Loucy (cell line): Measurements from ENCODE around the gene CTBP2.

Source experiments
- H2AFZ ChIP-seq: fragments of 200-600 bp; sonication (generic); 2 replicates; pipeline ENCODE4 v1.6.0; 2016; ENCODE audit warnings: antibody characterized with exemption, mild to moderate bottlenecking, low read length, moderate library complexity
- H3F3A ChIP-seq: fragments of 200-600 bp; 2 replicates; pipeline ENCODE4 v1.6.0; 2016; ENCODE audit warnings: antibody characterized with exemption, low read depth, mild to moderate bottlenecking
- H3K27me3 ChIP-seq: fragments of 200-600 bp; sonication (generic); 2 replicates; pipeline ENCODE4 v1.6.1; 2014; ENCODE audit warnings: low read length, mild to moderate bottlenecking; ENCODE audit not compliant: insufficient read depth, poor library complexity, severe bottlenecking
- H3K36me3 ChIP-seq: fragments of 200-600 bp; sonication (generic); 2 replicates; pipeline ENCODE4 v1.6.1; 2016; ENCODE audit warnings: low read length; ENCODE audit not compliant: insufficient read depth
- H3K4me1 ChIP-seq: fragments of 200-600 bp; sonication (generic); 2 replicates; pipeline ENCODE4 v1.5.1; 2014; ENCODE audit warnings: low read length, mild to moderate bottlenecking; ENCODE audit not compliant: insufficient read depth, poor library complexity, severe bottlenecking
- H3K4me2 ChIP-seq: fragments of 200-600 bp; sonication (generic); 2 replicates; pipeline ENCODE4 v1.6.0; 2014; ENCODE audit warnings: antibody characterized with exemption, low read length, low read depth, mild to moderate bottlenecking; ENCODE audit not compliant: poor library complexity, severe bottlenecking
- H3K4me3 ChIP-seq: fragments of 200-600 bp; sonication (generic); 2 replicates; pipeline ENCODE4 v1.5.1; 2014; ENCODE audit warnings: low read length, mild to moderate bottlenecking, mixed read lengths; ENCODE audit not compliant: poor library complexity, severe bottlenecking
- H3K79me2 ChIP-seq: fragments of 200-600 bp; sonication (generic); 2 replicates; pipeline ENCODE4 v1.6.1; 2014; ENCODE audit warnings: low read length; ENCODE audit not compliant: insufficient read depth
- H3K9ac ChIP-seq: fragments of 200-600 bp; sonication (generic); 2 replicates; pipeline ENCODE4 v1.6.0; 2014; ENCODE audit warnings: mild to moderate bottlenecking, low read depth, low read length, moderate library complexity; ENCODE audit not compliant: poor library complexity, severe bottlenecking
- H3K9me2 ChIP-seq: fragments of 200-600 bp; sonication (generic); replicated peaks from 2 replicates; pipeline ENCODE4 v1.6.1; 2016; ENCODE audit warnings: low read depth, low read length, mixed read lengths
- H3K9me3 ChIP-seq: fragments of 200-600 bp; sonication (generic); 2 replicates; pipeline ENCODE4 v1.6.1; 2014; ENCODE audit warnings: mild to moderate bottlenecking, antibody characterized with exemption, low read length, low read depth; ENCODE audit not compliant: insufficient read depth
- H4K20me1 ChIP-seq: fragments of 200-600 bp; sonication (generic); 2 replicates; pipeline ENCODE4 v1.6.0; 2014; ENCODE audit warnings: antibody characterized with exemption, low read length, mild to moderate bottlenecking; ENCODE audit not compliant: insufficient read depth, poor library complexity, severe bottlenecking
- CTCF ChIP-seq: fragments of 200-600 bp; sonication (generic); conservative IDR thresholded peaks from 2 replicates; pipeline ENCODE4 v1.5.1; 2014; ENCODE audit warnings: mild to moderate bottlenecking, antibody characterized with exemption, low read length
- EZH2phosphoT487 ChIP-seq: fragments of 200-600 bp; IDR thresholded peaks from 2 replicates; pipeline ENCODE4 v1.6.1; 2018; ENCODE audit warnings: antibody characterized with exemption, mild to moderate bottlenecking, moderate library complexity, borderline replicate concordance

The CTBP2 gene

GRCh38 chr10:125124115-125124487 is 36.3 kb downstream of the CTBP2 start:
- H4K20me1 ChIP-seq = no peaks in the 10 kb centered on the region
- TF ChIP-seq CTCF (no peak), EZH2phosphoT487 (no peak)

GRCh38 chr10:125123476-125124114 is 36.8 kb downstream of the CTBP2 start:
- no peak overlapping the region for H3K9ac ChIP-seq
- H3K9me3 ChIP-seq = no peaks in the 10 kb centered on the region; the same call in 1 of the 2 replicates

More at GRCh38 chr10:125124115-125124487, 36.3 kb downstream of the CTBP2 start:
- H3K9ac ChIP-seq = no peak overlapping the region
- no peaks in the 10 kb centered on the region; the same call in 1 of the 2 replicates for H3K9me3 ChIP-seq
- no peak overlapping the region for H3K4me3 ChIP-seq
- no peaks in the 10 kb centered on the region for H3K79me2 ChIP-seq
- no peaks in the 10 kb centered on the region for H3K9me2 ChIP-seq
- H3F3A ChIP-seq = no peaks in the 10 kb centered on the region
- H3K36me3 ChIP-seq = no peaks in the 10 kb centered on the region
- H3K27me3 ChIP-seq = no peaks in the 10 kb centered on the region
- H3K4me1 ChIP-seq = no peaks in the 10 kb centered on the region
- H3K4me2 ChIP-seq = no peak overlapping the region
- no peak overlapping the region for H2AFZ ChIP-seq

GRCh38 chr10:125122566-125122965 is 37.8 kb downstream of the CTBP2 start:
- Histone ChIP-seq H3K79me2 (no peaks in the 10 kb centered on the region), H3K4me1 (no peaks in the 10 kb centered on the region)

More at GRCh38 chr10:125123476-125124114, 36.8 kb downstream of the CTBP2 start:
- no peaks in the 10 kb centered on the region for H3K9me2 ChIP-seq
- H3K79me2 ChIP-seq = no peaks in the 10 kb centered on the region
- no peaks in the 10 kb centered on the region for H3K4me1 ChIP-seq
- H4K20me1 ChIP-seq = no peaks in the 10 kb centered on the region
- no peak overlapping the region for H3K4me3 ChIP-seq
- TF ChIP-seq EZH2phosphoT487 (no peak), CTCF (no peak)
- H3K4me2 ChIP-seq = no peak overlapping the region
- no peaks in the 10 kb centered on the region for H3K27me3 ChIP-seq
- H2AFZ ChIP-seq = no peak overlapping the region
- H3K36me3 ChIP-seq = no peaks in the 10 kb centered on the region
- no peaks in the 10 kb centered on the region for H3F3A ChIP-seq

More at GRCh38 chr10:125122566-125122965, 37.8 kb downstream of the CTBP2 start:
- Histone ChIP-seq H3K4me2 (no peak overlapping the region), H4K20me1 (no peaks in the 10 kb centered on the region), H3F3A (no peaks in the 10 kb centered on the region), H3K4me3 (no peak overlapping the region), H3K27me3 (no peaks in the 10 kb centered on the region), H3K9me3 (no peaks in the 10 kb centered on the region; the same call in 1 of the 2 replicates), H3K9me2 (no peaks in the 10 kb centered on the region), H2AFZ (no peak overlapping the region), H3K36me3 (no peaks in the 10 kb centered on the region), H3K9ac (no peak overlapping the region)
- TF ChIP-seq EZH2phosphoT487 (no peak), CTCF (no peak)
